Activated naive CD4-positive, alpha-beta T cell treated with anti-CD3 and anti-CD28 coated beads, Interleukin-2, amount 50 U/mL, for 72 hours (primary cell): ENCODE results near the gene QTRT2. TPM values are rescaled to one million over a fixed set of nuclear protein-coding genes. Genes with fewer than 3 reads are reported as not detected.

Source experiments
- ATAC-seq, 2 donors: fragments of 150-1000 bp; cut with Tn5 transposase; 2 replicates each; pipeline ENCODE4 v1.10.0; 2021; ENCODE audit warnings: mild to moderate bottlenecking in 2 of 2, moderate library complexity in 2 of 2
- DNase-seq, 2 donors: peaks; one replicate each; pipeline ENCODE4 v3.0.0; 2021 to 2022; ENCODE audit warnings: low spot score in 2 of 2
- H3K27ac Mint-ChIP-seq, 2 donors: one replicate each; pipeline ENCODE4 v1.8.0; 2022; ENCODE audit warnings: mild to moderate bottlenecking in 2 of 2, mixed read lengths in 2 of 2
- H3K36me3 Mint-ChIP-seq, 2 donors: one replicate each; pipeline ENCODE4 v1.8.0; 2022; ENCODE audit warnings: mixed read lengths in 2 of 2
- H3K9me3 Mint-ChIP-seq, 2 donors: one replicate each; pipeline ENCODE4 v1.8.0; 2022; ENCODE audit warnings: mixed read lengths in 2 of 2
- total RNA-seq, 2 donors: library from RNA; stranded (reverse); gene quantifications; one replicate each; pipeline ENCODE4 v1.2.3, GENCODE V29; 2022

QTRT2 gene
- total RNA-seq, 2 donors from 2014 or later: 28.9 to 38.0 TPM

- ATAC-seq (no peak), DNase-seq (no peak)
- no peaks in the 10 kb centered on the region for H3K9me3 Mint-ChIP-seq
- peaks cover 25 to 32% of the 10 kb centered on the region in 2 donors for H3K36me3 Mint-ChIP-seq
- H3K27ac Mint-ChIP-seq: no peak overlapping the region
Measured at GRCh38 chr3:114060906-114061655, 4.5 kb downstream of the QTRT2 start.

- DNase-seq (no peak), ATAC-seq (no peak)
- Mint-ChIP-seq H3K27ac (no peak overlapping the region), H3K36me3 (peaks cover 7 to 18% of the 10 kb centered on the region in 2 donors), H3K9me3 (no peaks in the 10 kb centered on the region)
Measured at GRCh38 chr3:114067804-114068203, 11.3 kb downstream of the QTRT2 start.

- DNase-seq (no peak), ATAC-seq (no peak)
- no peak overlapping the region for H3K27ac Mint-ChIP-seq
- H3K36me3 Mint-ChIP-seq: peaks cover 7 to 18% of the 10 kb centered on the region in 2 donors
- no peaks in the 10 kb centered on the region for H3K9me3 Mint-ChIP-seq
Measured at GRCh38 chr3:114068336-114068735, 11.8 kb downstream of the QTRT2 start.

GRCh38 chr3:114071786-114072185 lies 15.2 kb downstream of the QTRT2 start:
- Mint-ChIP-seq H3K27ac (peak overlapping the region in 1 of 2 donors; percentile 49), H3K9me3 (no peaks in the 10 kb centered on the region), H3K36me3 (peaks cover 7 to 21% of the 10 kb centered on the region in 2 donors)
- ATAC-seq: no peak
- DNase-seq: no peak

GRCh38 chr3:114076711-114077110 lies 20.2 kb downstream of the QTRT2 start:
- no peak for DNase-seq
- Mint-ChIP-seq H3K9me3 (no peaks in the 10 kb centered on the region), H3K27ac (peak overlapping the region in 1 of 2 donors; percentile 74), H3K36me3 (peaks cover 24 to 31% of the 10 kb centered on the region in 2 donors)
- no peak for ATAC-seq

GRCh38 chr3:114078126-114078525 lies 21.6 kb downstream of the QTRT2 start:
- H3K36me3 Mint-ChIP-seq: peaks cover 27% of the 10 kb centered on the region in 2 donors
- H3K27ac Mint-ChIP-seq: no peak overlapping the region
- H3K9me3 Mint-ChIP-seq: no peaks in the 10 kb centered on the region
- no peak for ATAC-seq
- no peak for DNase-seq

GRCh38 chr3:114079761-114080160 lies 23.2 kb downstream of the QTRT2 start:
- Mint-ChIP-seq H3K36me3 (peaks cover 25 to 37% of the 10 kb centered on the region in 2 donors), H3K27ac (no peak overlapping the region), H3K9me3 (no peaks in the 10 kb centered on the region)
- DNase-seq (no peak), ATAC-seq (no peak)

- DNase-seq: no peak
- Mint-ChIP-seq H3K9me3 (no peaks in the 10 kb centered on the region), H3K36me3 (peaks cover 25 to 39% of the 10 kb centered on the region in 2 donors), H3K27ac (no peak overlapping the region)
- no peak for ATAC-seq
Measured at GRCh38 chr3:114080201-114080600, 23.7 kb downstream of the QTRT2 start.

GRCh38 chr3:114081037-114081436 lies 24.5 kb downstream of the QTRT2 start:
- H3K36me3 Mint-ChIP-seq: peaks cover 32 to 46% of the 10 kb centered on the region in 2 donors
- DNase-seq: no peak
- no peak for ATAC-seq
- no peaks in the 10 kb centered on the region for H3K9me3 Mint-ChIP-seq
- H3K27ac Mint-ChIP-seq: no peak overlapping the region

- no peaks in the 10 kb centered on the region for H3K9me3 Mint-ChIP-seq
- DNase-seq (no peak), ATAC-seq (no peak)
- H3K27ac Mint-ChIP-seq: no peak overlapping the region
- peaks cover 33 to 49% of the 10 kb centered on the region in 2 donors for H3K36me3 Mint-ChIP-seq
Measured at GRCh38 chr3:114083112-114083511, 26.6 kb downstream of the QTRT2 start.

- ATAC-seq: no peak
- Mint-ChIP-seq H3K27ac (no peak overlapping the region), H3K9me3 (no peaks in the 10 kb centered on the region), H3K36me3 (peaks cover 26 to 39% of the 10 kb centered on the region in 2 donors)
- DNase-seq: no peak
Measured at GRCh38 chr3:114086356-114086755, 29.8 kb downstream of the QTRT2 start.

GRCh38 chr3:114089675-114090074 lies 33.1 kb downstream of the QTRT2 start:
- no peak for ATAC-seq
- H3K27ac Mint-ChIP-seq: no peak overlapping the region
- H3K9me3 Mint-ChIP-seq: no peaks in the 10 kb centered on the region
- no peak for DNase-seq
- H3K36me3 Mint-ChIP-seq: peaks cover 20 to 27% of the 10 kb centered on the region in 2 donors

GRCh38 chr3:114092151-114093015 lies 35.8 kb downstream of the QTRT2 start:
- DNase-seq: no peak
- Mint-ChIP-seq H3K9me3 (no peaks in the 10 kb centered on the region), H3K36me3 (peaks cover 5 to 6% of the 10 kb centered on the region in 2 donors), H3K27ac (peak overlapping the region in 1 of 2 donors; percentile 8)
- no peak for ATAC-seq

- Mint-ChIP-seq H3K27ac (no peak overlapping the region), H3K36me3 (no peaks in the 10 kb centered on the region), H3K9me3 (no peaks in the 10 kb centered on the region)
- ATAC-seq (no peak), DNase-seq (no peak)
Measured at GRCh38 chr3:114093016-114093380, 36.5 kb downstream of the QTRT2 start.

- no peak for ATAC-seq
- no peak for DNase-seq
- H3K36me3 Mint-ChIP-seq: no peaks in the 10 kb centered on the region
- no peak overlapping the region for H3K27ac Mint-ChIP-seq
- H3K9me3 Mint-ChIP-seq: no peaks in the 10 kb centered on the region
Measured at GRCh38 chr3:114093596-114093995, 37.1 kb downstream of the QTRT2 start.

GRCh38 chr3:114095796-114096195 lies 39.3 kb downstream of the QTRT2 start:
- H3K27ac Mint-ChIP-seq: no peak overlapping the region
- DNase-seq (no peak), ATAC-seq (no peak)
- no peaks in the 10 kb centered on the region for H3K36me3 Mint-ChIP-seq
- H3K9me3 Mint-ChIP-seq: no peaks in the 10 kb centered on the region

- ATAC-seq (no peak), DNase-seq (no peak)
- H3K9me3 Mint-ChIP-seq: no peaks in the 10 kb centered on the region
- H3K27ac Mint-ChIP-seq: no peak overlapping the region
- no peaks in the 10 kb centered on the region for H3K36me3 Mint-ChIP-seq
Measured at GRCh38 chr3:114101101-114101500, 44.6 kb downstream of the QTRT2 start.
